AG04449 (cell line): Measurements from ENCODE around the gene POLR2L.

Experiments
- CTCF ChIA-PET: fragments of 350-600 bp; formaldehyde crosslinking; extraction: SDS; loops from one replicate; lab custom pipeline; 2021; ENCODE audit warnings: antibody characterized with exemption; lab: Yijun Ruan, JAX
- POLR2A ChIA-PET: fragments of 400-600, 350-600 bp; formaldehyde crosslinking; extraction: SDS; loops from one replicate; lab custom pipeline; 2020; ENCODE audit warnings: antibody characterized with exemption, inconsistent platforms; lab: Yijun Ruan, JAX
- DNase-seq: peaks from one replicate; pipeline ENCODE4 v3.0.0-alpha.2; 2010; ENCODE audit warnings: low read depth, low spot score
- H3K4me3 ChIP-seq: 2 replicates; pipeline ENCODE4 v1.5.1; 2011; ENCODE audit warnings: low read depth, mild to moderate bottlenecking, control low read depth, low read length
- TF ChIP-seq, protein P1 (sequence below): IDR thresholded peaks from one replicate; pipeline ENCODE4 v1.5.1; 2011; ENCODE audit warnings: mild to moderate bottlenecking, moderate library complexity, low read length, control low read depth, inconsistent platforms; ENCODE audit not compliant: insufficient read depth; ENCODE audit errors: missing control alignments

The POLR2L gene

DNA sequence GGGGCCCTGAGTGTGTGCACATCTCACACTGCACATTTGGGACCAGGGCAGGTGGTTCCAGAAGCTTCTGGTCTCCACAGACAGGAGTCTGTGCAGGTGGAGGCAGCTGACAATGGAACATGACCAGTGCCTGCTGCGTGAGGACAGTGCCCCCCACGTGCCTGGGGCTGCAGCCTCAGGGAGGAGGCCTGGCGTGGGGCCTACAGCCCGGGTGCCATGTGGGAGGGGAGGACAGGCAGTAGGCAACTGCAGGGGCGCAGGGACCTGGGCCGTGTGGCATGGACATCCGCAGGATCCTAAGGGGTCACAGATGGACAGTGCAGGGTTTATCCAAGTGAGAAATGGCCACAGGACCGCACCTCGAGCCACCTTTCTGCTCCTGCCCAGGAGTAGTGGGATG is 29.1 kb upstream of the POLR2L start:
- CTCF ChIA-PET = no interaction called here
- no peak for DNase-seq
- no peak overlapping the region for H3K4me3 ChIP-seq
- TF ChIP-seq, protein P1, sequence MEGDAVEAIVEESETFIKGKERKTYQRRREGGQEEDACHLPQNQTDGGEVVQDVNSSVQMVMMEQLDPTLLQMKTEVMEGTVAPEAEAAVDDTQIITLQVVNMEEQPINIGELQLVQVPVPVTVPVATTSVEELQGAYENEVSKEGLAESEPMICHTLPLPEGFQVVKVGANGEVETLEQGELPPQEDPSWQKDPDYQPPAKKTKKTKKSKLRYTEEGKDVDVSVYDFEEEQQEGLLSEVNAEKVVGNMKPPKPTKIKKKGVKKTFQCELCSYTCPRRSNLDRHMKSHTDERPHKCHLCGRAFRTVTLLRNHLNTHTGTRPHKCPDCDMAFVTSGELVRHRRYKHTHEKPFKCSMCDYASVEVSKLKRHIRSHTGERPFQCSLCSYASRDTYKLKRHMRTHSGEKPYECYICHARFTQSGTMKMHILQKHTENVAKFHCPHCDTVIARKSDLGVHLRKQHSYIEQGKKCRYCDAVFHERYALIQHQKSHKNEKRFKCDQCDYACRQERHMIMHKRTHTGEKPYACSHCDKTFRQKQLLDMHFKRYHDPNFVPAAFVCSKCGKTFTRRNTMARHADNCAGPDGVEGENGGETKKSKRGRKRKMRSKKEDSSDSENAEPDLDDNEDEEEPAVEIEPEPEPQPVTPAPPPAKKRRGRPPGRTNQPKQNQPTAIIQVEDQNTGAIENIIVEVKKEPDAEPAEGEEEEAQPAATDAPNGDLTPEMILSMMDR = no peak
- POLR2A ChIA-PET = no interaction called here

DNA sequence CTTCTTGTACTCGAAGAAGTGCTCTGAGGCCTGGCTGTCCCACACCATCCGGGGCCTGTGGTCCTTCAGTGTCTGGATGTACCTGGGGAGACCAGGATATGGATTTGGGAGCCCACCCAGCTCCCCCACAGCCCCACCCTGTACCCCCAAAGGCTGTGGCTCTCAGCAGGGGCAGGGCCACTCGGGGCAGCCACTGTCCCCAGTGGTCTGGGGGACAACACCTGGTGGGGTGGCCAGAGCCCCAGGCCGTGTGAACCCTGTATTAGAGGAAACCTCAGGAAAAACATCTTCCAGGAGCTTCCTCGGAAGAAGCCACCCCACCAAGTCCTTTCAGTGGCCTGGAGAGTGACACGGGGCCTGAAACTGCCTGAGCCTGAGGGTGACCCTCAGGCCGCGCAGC is 28.1 kb upstream of the POLR2L start:
- POLR2A ChIA-PET = no interaction called here
- DNase-seq = no peak
- CTCF ChIA-PET = no interaction called here
- H3K4me3 ChIP-seq = no peak overlapping the region
- TF ChIP-seq, protein P1 = no peak

DNA sequence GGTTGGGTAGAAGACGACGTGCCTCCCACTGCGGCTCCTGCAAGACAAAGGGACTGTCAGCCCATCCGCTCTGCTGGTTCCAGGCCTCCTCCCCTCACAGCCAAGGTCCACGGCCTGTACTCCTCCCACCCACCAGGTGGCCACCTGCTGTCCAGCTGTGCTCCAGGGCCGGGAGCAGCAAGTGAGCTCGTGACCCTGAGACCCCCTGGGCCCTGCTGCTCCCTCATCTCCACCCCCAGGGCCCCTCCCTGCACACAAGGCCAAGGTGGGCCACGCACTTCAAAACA is 27.7 kb upstream of the POLR2L start:
- TF ChIP-seq, protein P1 = peak; percentile 33
- H3K4me3 ChIP-seq = no peak overlapping the region
- no peak for DNase-seq
- POLR2A ChIA-PET = no interaction called here
- CTCF ChIA-PET = no interaction called here

DNA sequence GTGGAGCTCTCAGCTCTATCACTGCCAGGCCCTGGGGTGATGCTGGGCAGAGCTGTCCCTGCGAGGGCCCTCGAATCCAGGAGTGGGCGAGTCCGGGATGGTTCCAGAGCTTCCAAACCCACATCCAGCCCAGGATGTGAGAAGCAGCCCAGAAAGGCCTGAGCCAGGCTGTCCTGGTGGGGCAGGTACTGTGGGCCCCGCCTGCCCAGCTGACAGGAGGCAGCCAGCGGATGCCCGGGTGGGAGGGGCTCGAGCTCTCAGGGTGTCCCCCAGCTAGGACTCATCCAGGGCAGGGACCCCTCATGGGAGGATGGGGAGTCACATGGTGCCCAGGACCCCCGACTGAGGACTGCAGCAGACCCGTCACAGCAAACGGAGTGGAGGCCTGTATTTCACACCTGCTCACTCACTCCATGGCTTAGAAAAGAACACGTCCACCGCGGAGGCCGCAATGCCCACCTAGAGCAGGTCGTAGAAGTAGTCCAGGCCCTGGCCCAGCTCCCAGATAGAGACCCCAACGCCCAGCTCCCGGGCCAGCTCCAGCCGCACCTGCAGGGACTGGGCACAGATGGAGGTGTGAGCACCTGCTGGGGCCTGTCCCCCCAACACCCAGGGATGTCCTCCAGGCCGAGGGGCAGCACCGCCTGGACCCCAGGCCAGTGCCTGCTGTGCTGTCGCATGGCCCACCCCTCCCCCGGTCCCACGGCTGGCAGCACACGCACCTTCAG is 27.2 kb upstream of the POLR2L start:
- ChIA-PET POLR2A (no interaction called here), CTCF (no interaction called here)
- H3K4me3 ChIP-seq = no peak overlapping the region

DNA sequence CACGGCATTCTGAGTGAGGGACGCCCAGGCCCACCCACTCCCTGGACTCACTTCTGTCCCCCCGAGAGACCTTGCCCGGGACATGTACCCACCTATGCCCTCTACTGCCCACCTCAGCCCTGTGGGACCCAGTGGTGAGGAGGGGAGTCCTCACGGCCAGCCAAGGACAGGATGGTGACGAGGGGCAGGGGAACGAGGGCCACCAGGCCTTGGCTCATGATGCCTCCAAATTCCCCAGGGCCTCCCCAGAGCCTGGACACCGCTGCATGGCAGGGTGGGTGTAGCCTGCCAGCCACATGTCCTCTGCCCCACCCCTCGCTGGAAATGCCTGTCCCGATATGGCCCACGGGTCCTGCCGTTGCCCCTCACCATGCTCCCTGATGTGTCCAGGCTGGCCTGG is 26.5 kb upstream of the POLR2L start:
- TF ChIP-seq, protein P1 = no peak
- CTCF ChIA-PET = no interaction called here
- DNase-seq = no peak
- no peak overlapping the region for H3K4me3 ChIP-seq
- POLR2A ChIA-PET = no interaction called here

More for the DNA sequence above, 27.2 kb upstream of the POLR2L start:
- DNase-seq = no peak
- TF ChIP-seq, protein P1 = no peak

DNA sequence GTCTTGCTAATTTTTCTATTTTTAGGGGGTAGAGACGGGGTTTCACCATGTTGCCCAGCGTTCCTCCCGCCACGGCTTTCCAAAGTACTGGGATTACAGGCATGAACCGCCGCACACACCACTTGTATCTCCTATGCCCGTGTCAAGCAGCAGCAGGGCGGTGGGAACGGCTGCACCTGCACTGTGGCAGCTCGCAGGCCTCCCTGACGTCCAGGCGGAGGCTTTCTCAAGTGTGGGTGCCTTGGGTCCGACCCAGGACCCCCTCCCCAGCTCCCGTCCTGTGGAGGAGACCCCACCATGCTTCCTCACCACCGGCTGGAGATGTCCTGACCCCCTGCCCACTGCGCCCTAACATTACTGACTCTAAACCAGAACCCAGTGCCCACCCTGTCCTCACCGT is 26.1 kb upstream of the POLR2L start:
- POLR2A ChIA-PET = interaction anchor here (0.5 kb wide), 1 partner anchor 47 kb away, joined by 3 read pairs; no protein-coding TSS in a partner anchor
- CTCF ChIA-PET = no interaction called here
- no peak overlapping the region for H3K4me3 ChIP-seq
- DNase-seq = no peak
- TF ChIP-seq, protein P1 = no peak
